Measurements from ENCODE around the gene DVL1. TPM values are rescaled to one million over a fixed set of nuclear protein-coding genes. Genes with fewer than 3 reads are reported as not detected.

DVL1 gene
- total and polyA plus RNA-seq, 9 of the 15 experiments (the other 6 are each of a cell fraction or from before 2014, with no cell fraction given) = 0.62 to 135 (median 24.3) TPM

DNA sequence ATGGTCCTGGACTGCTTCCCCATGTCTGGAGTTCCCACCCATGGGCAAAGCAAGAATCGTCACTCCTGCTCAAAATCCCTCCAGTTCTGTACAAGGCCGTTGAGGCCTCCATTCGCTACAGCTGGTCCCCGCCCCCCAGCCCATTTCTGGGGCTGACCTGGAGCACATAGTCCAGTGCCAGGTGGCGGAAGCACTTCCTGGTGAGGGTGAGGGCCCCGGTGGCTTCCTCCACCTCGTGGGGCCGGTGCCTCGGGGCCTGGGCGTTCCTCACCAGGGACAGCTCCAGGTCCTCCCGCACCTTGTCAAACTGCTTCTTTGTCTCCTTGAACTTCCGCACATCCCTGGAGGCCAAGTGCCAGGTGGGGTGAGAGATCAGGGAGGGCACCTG is 48.9 kb downstream of the DVL1 start (continued):
- TF ChIP-seq NR2C2 (CRISPR knock-in tag; IDR thresholded peaks at IDR 0.05) = no peak
- TF ChIP-seq NR2C2 (tag; IDR thresholded peaks at IDR 0.05) = no peak
- no peak for TF ChIP-seq FOSL1 (tag; conservative IDR thresholded peaks at IDR 0.05)
- TF ChIP-seq ZBTB11 (CRISPR knock-in tag; IDR thresholded peaks at IDR 0.05) = no peak
- TF ChIP-seq POLR2B (IDR thresholded peaks at IDR 0.05; ENCODE audit: low read depth, partially characterized antibody) = no peak
- TF ChIP-seq XRCC5 (IDR thresholded peaks at IDR 0.05; ENCODE audit: low read depth, low read length) = 0 out of 2 replicates have a peak, but pooled peaks have one; percentile 11
- TF ChIP-seq ZNF444 (CRISPR knock-in tag; IDR thresholded peaks at IDR 0.05) = no peak
- TF ChIP-seq ELF2 (CRISPR knock-in tag; IDR thresholded peaks at IDR 0.05) = no peak
